Non-pigmented ciliary epithelial cell (primary cell): Measurements from ENCODE around the gene THAP4.
A peak's percentile ranks its signal among the peaks of the same experiment; 100 is the strongest.
"Not testable (repeated sequence)": the region's sequence is repeated elsewhere in the genome, so short reads cannot be mapped to it uniquely, and the experiment has no call there.

Experiments
- DNase-seq: peaks from one replicate; pipeline ENCODE4 v3.0.0-alpha.2; 2010; ENCODE audit warnings: low read depth

Gene THAP4

DNA sequence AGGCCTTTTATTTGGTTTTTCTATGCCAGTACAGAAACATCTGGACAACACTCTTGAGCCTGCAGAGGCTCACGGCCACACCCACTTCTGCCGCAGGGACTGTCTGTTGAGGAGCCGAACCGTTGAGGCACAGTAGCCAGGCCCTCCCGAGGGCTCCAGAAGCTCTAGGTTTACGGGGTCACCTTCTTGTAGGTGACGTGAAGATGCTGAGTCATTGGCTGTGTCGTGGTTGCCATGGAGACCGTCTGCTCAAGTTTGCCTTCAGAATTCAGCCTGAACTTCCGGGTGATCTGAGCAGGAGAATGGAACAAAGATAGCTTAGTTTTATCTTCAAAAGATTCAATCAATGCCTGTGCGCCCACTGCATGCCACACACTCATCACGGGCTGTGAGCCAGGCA is 52.5 kb downstream of the THAP4 start:
- peak; percentile 38 for DNase-seq

DNA sequence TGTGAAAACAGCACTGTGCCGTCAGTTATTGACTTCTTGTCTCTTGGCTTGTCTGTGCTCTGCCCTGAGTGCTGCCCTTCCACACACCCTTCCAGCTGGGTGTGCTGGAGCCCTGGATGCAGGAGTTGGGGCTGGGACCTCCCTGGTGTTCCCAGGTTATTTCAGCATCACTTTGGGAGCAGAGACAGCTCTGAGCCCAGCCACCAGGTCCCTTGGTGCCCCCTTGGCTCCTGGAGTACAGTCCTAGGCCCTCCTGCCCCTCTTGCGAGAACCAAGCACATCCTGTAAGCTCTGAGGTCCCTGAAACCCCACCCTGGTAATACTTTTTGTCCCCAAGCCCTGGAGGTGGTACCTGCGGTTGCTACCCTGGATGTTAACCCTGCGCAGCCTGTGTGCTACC is 54.2 kb downstream of the THAP4 start:
- DNase-seq, result no peak

DNA sequence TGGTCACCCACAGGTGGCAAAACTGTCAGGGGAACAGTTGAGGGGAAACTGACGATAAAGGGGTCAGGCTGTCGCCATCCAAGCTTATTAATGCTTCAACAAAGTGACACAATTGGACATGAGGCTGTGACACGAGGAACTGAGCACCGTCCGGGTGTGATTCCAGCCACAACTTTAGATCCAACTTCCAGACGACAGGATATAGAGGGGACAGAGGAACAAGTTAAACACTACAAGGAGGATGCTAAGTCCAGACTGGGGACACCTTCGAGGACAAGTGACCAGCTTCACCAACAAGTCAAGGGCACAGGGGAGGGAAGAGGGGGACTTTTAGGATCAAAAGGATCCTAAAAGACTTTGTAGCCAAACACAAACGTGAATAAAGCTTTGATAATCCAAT is 54.6 kb downstream of the THAP4 start:
- no peak for DNase-seq

DNA sequence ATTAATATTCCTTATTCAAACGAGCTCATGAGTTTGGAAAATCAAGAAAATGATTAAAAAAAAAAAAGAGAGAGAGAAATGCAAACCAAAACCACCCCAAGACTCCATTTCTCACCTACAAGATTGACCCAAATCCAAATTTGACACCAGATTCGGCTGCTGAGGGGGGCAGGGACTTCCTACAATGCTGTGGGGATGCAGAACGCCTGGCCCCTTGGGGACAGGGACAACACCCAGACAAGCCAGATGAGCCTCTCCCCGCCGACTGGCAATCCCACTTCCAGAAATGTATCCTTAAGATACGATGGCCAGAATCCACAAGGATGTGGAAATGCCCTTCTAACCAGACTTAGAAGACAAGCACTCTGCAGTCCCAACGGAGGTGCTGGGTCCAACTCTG is 57.7 kb downstream of the THAP4 start:
- no peak for DNase-seq

DNA sequence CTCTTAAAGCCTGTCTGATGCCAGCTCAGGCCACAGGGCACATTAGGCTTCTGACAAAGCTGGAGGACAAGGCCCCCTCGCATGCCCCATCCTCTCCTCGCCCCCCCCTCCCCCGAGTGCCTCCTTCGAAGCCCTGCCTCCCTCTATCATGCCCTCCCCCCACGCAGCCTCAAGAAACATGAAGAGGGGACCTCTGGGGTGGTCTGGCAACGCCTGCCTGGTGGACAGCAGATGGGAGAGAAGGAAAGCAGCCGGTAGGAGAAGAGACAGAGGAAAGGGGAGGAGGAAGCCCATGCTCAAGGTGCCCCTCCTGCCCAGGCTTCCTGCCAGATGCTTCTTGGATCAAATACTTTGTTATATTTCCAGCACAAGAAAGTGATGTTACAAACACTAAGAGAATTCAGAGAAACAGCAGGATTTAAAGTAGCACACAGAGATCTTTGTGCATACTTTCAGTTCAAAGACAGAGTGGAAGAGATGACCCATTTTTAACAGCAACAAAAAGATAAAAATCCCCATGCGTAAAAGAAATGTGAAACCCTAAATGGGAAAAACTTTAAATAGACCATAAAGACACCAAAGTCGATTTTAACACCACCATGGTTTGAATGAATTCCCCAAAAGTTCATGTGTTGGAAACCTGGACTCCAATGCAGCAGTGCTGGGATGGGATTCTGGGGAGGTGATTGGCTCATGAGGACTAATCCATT is 59.4 kb downstream of the THAP4 start:
- DNase-seq, result no peak

DNA sequence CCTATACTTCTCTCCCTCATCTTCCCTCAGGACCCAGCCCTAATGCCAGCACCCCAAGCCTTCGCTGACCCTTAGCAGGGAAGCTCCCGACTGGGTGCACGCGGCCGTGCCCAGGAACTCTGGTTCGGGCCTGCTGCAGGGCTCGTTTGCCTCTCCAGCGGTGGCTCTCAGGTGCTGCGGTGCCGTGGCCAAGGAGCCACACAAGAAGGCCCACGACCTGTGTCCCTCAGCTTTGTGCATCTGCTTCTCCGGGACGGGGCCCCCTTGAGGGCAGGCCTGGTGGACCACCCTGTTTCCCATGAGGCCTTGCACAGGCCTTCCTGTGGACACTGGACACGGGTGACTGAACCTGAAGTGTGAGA is 60.7 kb downstream of the THAP4 start:
- DNase-seq, result no peak

DNA sequence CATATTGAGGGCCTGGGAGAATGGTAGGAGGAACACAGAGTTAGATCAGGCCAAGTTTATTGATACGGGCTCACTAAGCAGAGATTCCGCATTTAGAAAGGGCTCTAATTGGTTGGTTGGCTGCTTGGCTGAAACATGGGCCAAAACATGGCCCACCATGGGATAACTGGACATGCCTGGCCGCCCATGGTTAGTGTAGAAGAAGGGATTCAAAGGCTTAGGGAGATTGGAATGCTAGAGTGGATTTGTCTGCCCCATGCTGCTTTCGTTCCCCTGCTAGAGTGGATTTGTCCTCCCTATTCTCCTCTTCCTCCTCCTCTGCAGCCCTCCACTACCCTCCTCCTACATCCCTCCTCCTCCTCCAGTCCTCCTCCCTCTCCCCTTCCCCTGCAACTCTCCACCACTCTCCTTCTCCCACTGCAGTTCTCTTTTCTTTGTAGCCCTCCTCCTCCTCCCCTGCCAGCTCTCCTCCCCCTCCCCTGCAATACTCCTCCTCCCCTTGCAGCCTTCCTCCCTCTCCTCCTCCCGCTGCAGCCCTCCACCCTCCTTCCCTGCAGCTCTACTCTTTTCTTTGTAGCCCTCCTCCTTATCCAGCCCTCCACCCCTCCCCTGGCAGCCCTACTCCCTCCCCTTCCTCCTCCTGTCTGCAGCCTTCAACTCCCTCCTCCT is 61.2 kb downstream of the THAP4 start:
- no peak for DNase-seq

DNA sequence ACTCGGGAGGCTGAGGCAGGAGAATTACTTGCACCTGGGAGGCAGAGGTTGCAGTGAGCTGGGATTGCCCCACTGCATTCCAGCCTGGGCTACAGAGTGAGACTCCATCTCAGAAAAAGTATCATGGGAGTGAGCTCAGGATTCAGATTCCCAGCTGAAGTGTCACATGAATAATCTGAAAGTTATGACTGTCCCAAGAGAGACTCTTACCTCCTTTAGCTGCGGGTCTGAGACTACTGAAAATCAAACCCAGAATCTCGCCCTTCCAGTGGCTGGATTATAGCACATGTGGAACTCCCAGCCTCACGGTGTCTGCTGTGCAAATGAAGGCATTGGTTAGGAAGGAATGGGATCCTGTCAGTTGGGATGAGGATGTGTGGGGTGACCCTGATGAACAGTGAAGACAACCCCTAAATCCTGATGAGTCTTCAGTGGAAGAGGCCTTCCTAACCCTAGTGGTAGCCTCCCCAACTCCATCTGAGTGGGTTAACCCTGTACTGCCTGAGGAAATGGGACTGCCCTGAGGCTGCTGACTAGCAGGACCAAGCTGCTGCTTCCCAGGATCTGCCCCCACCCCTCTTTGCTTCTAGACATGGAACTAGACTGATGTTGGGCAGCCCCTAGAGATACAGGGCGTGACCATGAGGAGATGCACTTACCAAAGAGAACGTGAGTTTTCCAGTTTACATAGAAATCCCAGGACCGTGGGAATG is 61.9 kb downstream of the THAP4 start:
- no peak for DNase-seq

DNA sequence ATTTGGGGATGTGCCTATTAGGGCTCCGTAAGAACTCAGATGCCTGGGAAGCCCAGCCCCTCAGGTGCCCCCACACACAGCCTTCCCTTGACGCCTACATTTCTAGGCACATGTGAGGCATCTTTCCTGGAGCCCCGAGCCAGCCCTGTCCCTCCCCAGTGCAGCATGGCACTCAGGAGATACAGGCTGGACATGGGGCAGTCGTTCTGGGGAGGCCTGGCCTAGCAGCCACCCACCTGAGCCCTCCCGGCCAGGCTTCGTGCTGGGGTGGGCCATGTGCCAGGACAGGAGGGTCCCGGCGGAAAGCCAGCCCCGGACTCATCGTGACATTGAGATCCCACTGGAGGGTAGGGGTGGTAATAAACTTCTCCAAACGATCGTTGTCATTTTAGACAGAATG is 63.2 kb downstream of the THAP4 start:
- no peak for DNase-seq

DNA sequence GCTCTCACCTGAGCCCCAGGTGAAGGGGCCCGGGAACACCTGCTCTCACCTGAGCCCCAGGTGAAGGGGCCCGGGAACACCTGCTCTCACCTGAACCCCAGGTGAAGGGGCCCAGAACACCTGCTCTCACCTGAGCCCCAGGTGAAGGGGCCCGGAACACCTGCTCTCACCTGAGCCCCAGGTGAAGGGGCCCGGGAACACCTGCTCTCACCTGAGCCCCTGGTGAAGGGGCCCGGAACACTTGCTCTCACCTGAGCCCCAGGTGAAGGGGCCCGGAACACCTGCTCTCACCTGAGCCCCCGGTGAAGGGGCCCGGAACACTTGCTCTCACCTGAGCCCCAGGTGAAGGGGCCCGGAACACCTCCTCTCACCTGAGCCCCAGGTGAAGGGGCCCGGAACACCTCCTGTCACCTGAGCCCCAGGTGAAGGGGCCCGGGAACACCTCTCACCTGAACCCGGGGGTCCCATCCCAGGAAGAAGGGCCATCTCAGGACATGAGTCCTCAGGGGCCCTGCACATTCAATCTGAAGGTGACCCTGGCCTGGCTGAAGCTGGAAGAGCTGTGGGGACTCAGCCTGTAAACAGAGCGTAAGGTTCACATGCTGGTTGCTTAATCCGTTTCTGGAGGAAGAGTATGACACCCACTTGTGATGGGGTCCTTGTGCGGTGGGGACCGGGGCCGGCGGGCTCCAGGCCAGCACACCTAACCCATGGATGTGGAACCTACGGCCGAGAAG is 63.9 kb downstream of the THAP4 start:
- not testable (repeated sequence) for DNase-seq

DNA sequence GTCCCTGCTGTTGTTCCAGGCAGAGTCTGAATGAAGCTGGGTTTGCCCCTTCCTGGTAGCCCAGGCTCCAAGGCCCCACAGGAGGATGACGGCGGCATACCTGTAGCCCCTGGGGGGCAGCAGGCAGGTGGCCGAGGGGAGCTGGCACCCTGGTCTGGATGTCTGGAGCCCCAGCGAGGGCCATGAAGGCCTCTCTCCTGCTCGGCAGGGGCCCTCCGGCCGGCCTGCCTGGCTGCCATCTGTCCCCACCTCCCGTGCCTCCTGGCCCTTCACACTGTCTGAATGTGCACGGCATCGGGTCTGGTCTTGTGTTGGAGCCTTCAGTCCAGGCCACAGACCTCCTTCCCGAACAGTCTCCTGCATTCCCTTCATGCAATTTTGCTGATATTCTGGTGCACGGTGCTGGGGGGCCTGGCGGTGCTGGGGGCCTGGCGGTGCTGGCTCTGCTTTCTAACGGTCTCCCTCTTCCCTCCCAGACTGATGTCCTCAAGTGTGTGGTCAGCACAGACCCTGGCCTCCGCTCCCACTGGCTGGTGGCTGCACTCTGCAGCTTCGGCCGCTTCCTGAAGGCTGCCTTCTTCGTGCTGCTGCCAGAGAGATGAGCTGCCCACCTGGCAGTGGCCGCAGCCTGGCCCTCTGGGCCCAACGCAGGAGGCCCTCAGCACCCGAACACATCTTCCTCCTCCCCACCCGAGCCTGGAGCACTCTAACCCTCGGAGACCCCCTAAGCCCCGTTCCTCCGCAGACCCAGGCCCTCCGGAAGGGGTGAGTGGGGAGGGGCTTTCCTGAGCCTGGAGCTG is 64.9 kb downstream of the THAP4 start:
- DNase-seq, result no peak

DNA sequence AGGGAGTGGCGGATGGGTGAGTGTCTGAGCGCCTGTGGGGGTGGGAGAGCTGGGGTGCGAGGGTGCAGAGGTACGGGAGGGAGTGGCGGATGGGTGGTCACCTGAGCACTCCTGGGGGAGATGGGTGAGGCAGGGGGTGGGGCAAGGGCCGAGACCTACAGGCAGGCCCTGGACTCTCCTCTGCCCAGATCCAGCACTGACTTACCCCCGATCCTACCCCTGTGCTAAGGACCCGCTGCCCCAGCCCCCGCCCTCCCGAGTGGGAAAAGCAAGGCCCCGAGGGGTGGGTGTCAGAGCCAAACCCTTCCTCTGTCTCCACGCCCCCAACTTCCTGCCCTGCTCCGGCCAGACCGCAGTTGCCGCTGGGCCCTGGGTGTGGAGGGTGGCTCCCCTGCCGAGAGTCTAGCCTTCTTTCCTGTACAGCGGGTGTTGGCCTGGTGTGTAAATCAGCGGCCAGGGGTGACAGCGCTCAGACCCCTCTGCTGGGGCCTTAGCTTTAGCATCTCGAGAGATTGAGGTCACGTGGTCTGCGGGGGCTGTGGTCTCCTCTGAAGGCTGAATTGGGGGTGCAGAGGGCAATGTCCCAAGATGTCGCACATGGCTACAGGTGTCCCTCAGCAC is 65.9 kb downstream of the THAP4 start:
- no peak for DNase-seq

DNA sequence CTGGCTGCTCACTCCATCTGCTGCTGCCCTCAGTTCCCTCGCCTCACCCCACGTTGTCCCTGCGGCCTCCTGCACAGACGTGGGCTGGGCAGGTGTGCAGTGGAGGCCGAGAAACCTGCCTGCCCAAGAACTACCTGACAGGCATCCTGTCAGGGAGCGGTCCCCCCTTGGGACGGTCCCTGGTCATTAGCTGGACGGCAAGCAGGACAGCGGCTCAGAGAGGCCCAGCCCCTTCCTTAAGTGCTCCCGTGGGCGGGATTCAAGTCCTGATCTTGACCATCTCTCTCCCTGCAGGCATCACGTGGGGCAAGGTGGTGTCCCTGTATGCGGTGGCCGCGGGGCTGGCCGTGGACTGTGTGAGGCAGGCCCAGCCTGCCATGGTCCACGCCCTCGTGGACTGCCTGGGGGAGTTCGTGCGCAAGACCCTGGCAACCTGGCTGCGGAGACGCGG is 67.1 kb downstream of the THAP4 start:
- no peak for DNase-seq

DNA sequence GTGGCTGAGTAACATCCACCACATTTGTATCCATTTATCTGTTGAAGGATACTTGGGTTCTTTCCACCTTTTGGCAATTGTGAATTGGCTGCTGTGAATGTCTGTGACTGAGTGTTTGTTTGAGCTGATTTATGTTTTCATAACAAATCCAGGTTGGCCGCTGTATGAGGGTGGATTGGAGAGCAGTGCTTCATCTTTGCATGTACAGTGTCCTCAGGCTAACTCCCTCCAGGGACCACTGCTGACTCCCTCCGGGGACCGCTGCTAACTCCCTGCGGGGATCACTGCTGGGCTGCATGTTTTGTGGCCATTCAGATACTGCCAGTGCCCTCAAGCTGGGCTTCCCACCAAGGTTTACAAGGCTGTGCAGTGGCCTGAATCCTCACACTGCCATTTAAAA is 68.2 kb downstream of the THAP4 start:
- no peak for DNase-seq

DNA sequence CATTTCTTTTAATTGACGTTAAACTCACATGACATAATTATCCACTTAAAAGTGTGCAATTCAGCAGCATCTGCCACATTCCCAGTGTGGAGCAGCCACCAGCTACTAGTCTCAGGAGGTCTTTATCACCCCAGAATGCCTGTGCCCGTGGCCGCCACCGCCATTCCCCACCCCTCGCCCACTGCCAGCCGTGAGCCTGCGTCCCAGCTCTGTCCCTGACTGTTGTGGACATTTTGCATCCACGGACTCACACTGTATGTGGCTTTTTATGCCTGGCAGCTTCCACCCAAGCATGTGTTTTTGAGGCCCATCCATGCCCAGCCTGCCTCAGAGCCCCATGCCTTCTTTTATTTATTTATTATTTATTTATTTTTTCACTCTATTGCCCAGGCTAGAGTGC is 69.2 kb downstream of the THAP4 start:
- DNase-seq, result no peak

DNA sequence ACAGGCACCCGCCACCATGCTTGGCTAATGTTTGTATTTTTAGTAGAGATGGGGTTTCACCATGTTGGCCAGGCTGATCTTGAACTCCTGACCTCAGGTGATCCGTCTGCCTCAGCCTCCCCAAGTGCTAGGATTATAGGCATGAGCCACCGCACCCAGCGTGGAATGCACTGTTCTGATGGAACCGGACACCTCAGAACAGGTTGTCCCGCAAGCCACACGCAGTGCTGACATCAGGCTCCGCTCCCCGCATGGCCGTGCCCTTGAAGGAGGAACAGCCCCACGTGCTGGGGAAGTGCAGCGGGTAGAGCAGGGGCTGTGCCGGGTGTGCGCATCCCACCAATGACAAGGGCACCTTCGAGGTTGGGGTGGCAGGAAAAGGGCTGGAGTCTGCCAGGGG is 69.7 kb downstream of the THAP4 start:
- not testable (repeated sequence) for DNase-seq

DNA sequence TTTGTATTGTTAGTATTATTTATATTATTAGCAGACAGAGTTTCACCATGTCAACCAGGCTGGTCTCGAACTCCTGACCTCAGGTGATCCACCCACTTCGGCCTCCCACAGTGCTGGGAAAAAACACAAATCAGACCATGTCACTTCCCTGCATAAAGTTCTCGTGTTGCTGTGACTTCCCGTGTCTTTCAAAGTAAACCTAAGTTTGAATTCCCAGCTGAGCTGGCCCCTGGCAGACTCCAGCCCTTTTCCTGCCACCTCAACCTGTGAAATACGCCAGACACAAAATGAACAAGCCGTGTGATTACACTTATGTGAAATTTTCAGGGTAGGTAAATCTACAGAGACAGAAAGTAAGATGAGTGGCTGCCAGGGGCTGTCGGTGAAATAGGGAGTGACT is 70.5 kb downstream of the THAP4 start:
- no peak for DNase-seq

DNA sequence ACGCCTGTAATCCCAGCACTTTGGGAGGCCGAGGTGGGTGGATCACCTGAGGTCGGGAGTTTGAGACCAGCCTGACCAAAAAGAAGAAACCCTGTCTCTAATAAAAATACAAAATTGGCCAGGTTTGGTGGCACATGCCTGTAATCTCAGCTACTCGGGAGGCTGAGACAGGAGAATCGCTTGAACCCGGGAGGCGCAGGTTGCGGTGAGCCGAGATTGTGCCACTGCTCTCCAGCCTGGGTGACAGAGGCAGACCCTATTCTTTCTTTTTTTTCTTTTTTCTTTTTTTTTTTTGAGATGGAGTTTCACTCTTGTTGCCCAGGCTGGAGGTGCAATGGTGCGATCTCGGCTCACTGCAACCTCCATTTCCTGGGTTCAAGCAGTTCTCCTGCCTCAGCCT is 70.9 kb downstream of the THAP4 start:
- DNase-seq, result not testable (repeated sequence)

DNA sequence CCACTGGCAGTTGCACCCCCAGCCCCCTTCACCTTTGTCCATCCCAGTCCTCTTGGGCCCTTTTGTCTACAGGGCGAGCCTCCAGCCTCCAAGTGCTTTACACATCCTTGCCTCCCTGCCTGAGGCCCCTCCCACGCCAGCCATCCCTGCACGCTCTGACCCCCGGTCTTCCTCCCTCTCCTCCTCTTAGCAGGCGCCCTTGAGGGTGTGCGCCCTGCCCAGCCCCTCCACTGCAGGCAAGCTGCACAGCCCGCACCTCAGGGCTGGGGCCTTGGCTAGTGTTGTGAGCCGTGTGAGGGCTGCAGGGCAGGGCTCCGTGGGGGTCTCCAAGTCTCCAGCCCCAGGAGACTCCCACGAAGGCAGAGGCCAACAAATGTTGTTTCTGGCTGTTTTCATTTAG is 71.5 kb downstream of the THAP4 start:
- DNase-seq, result no peak

DNA sequence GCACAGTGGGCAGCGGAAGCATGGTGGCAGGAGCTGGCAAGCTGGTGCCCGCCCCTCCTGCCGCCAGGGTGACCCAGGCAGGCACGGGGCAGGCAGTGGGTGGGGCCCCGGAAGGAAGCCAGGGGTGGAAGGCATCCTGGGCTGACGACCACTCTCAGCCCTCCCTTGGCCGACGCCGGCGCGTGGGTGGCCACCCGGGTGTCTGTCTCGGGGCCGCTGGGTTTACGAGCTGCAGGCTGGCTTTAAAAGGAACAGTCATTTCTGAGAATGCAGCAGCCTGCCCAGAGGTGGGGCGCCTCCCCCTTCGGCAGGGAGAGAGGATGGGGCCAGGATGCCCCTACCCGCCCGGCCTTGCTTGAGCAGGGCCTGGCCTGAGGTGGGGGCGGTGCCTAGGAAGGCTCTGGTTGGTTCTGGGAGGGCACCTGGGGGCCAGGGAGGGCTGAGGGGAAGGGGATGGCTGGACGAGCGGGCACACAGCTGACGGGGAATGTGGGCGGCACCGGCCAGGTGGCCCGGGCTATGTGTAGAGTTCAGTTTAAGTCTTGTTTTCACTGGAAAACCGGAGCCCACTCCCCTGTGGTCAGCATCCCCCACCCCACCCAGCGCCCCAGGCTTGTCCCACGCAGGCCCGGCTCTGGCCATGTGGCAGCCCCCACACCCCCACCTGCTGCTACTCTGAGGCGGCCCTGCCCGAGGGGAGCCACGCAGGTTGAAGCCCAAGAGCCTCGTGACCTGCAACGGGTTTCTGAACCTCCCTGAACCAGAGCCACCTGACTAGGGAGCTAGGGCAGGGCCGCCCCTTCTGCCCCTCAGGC is 72.2 kb downstream of the THAP4 start:
- DNase-seq, result no peak
